Stimulated activated CD8-positive, alpha-beta memory T cell treated with anti-CD3 and anti-CD28 coated beads, Interleukin-7, amount 100 ng/mL, for 1 hour (primary cell): Measurements from ENCODE around the gene BIRC6.

ENCODE experiments used
- DNase-seq, 2 donors: peaks; one replicate each; pipeline ENCODE4 v3.0.0-alpha.2; 2020; ENCODE audit warnings: low read depth in 2 of 2

BIRC6 gene

DNA sequence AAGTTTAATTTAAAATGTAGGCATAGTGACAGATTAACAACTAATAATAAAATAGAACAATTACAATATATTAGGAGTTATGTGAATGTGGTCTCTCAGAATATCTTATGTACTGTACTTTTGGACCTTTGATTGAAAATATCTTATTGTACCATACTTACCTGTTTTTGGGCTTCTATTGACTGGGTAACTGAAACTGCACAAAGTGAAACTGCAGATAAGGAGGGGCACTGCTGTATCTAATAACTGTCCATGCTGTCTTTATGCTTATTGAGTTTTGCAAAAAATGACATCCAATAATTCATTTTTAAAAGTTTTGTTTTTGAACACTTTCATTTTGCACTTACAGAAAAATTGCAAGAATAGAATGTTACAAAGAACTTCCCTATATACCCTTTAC, 19.9 kb downstream of the BIRC6 start:
- DNase-seq: no peak

DNA sequence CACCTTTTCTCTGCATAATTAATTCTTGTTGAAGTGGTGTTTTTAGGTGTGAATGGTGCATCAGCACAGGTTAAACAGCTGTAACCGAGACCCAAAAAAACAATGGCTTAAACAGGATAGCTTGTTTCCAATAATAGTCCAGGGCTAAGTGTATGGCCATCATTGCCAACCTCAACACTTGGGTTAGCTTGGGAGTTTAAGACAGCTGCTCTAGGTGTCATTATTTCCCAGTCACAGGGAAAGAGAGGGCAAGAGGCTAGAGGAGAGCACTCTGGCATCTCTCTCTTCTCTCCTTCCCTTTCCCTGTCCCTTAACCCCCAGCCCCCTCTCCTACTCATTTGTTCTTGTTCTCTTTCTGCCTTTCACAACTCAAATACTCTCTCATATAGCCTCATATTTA, 21.1 kb downstream of the BIRC6 start:
- DNase-seq: no peak

DNA sequence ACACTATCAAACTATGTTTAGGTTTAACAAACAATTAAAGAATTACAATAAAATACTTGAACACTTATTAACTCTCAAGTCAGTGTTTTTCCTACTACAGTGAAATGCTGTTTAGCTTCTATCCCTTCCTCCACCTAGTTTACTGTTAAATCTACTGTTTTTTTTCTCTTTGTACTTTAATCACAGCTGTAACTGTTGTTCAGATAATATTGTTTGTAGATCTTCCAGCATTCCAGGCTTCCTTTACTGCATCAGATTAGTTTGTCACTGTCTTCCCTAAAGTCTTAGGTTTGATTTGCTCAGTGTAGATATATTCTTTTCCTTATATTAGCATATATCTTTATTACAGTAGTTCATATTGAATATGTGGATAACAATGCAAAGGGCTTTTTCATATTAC, 22.5 kb downstream of the BIRC6 start:
- no peak for DNase-seq

DNA sequence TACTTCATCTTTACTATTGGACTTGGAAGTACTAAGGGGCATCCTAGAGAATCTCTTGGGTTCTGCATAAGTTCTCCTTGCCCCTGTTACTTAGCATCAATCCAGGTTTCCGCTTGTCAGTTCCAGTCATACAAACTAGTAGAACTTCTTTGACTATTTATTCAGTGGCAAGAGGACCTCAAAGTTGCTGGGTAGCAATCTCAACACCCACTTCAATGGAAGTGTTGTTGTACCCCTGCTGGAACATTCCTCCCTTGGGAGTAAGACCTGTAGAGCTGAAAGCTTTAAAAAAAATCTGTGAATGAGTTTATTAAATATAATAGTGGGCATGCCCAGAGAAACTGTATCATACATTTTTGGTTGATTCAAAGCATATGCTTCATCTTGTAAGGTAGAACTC, 27.0 kb downstream of the BIRC6 start:
- no peak for DNase-seq

DNA sequence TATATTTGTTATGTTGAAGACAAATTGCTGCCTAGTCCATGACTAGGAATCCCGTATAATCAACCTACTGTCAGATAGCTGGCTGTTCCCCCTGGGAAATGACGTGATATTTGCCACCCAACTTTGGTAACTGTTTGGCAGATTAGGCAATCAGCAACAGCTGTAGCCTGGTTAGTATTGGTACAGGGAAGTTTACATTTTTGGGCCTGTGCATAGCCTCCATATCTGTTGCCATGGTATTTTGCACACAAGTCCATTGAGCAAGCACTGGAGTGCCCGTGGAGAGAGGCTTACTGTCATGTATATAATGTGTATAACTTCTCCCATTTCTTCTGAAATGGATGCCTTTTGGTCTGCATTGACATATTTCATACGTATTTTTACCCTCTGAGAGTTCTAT, 27.7 kb downstream of the BIRC6 start:
- no peak for DNase-seq

DNA sequence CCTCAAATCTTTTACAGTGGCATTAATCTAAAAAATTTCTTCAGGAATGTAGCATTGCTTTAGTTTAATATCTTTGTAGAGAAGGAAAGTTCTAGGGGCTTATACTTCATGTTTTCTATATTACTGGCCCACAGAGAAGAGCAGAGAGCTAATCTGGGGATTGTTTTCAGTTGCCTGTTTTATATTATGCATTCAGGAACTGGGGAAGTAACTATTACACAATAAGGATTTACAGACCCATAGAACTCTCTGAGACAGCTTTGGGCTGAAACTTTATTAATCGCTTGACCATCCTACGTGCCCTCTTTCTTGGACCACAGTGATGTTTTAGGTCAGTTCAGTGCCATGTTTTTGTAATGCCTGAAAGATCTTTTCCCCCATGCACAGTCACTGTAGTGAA, 29.9 kb downstream of the BIRC6 start:
- no peak for DNase-seq

DNA sequence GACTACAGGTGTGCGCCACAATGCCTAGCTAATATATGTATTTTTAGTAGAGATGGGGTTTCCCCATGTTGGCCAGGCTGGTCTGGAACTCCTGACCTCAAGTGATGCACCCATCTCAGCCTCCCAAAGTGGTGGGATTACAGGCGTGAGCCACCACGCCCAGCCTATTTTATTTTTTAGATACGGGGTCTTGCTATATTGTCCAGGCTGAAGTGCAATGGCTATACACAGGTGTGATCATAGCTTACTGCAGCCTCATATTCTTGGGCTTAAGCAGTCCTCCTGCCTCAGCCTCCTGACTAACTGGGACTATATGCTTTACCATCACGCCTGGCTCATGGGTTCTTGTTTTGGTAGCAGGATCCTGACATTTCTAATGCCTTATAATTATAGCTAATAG, 42.4 kb downstream of the BIRC6 start:
- DNase-seq: no peak

DNA sequence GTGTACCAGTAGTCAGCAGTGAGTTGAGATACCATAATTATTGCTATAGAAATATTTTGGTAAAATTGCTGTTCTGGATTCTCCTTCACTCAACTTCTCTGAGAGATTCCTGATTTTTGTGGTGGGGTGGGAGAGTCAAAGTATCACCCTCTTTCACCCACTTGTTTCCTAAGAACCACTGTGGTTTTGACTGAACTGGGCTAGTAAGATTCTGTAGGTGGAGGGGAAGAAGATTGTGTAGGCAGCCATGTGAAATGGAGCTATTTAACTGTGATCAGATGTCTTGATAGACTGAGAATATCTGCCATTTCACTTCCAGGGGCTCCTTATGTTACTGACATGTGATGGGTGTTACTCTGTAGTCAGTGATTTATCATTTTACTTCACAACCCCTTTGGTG, 45.3 kb downstream of the BIRC6 start:
- no peak for DNase-seq

DNA sequence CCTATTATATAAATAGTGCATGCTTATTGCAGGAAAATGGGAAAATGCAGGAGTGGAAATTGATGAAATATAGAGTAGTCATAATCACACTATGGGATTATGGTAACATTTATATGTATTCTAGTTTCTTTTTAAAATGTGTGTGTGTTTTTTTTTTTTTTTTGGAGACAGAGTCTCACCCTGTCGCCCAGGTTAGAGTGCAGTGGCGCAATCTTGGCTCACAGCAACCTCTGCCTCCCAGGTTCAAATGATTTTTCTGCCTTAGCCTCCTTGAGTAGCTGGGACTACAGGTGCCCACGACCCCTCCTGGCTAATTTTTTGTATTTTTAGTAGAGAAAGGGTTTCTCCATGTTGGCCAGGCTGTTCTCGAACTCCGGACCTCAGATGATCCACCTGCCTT, 47.0 kb downstream of the BIRC6 start:
- DNase-seq: no peak

DNA sequence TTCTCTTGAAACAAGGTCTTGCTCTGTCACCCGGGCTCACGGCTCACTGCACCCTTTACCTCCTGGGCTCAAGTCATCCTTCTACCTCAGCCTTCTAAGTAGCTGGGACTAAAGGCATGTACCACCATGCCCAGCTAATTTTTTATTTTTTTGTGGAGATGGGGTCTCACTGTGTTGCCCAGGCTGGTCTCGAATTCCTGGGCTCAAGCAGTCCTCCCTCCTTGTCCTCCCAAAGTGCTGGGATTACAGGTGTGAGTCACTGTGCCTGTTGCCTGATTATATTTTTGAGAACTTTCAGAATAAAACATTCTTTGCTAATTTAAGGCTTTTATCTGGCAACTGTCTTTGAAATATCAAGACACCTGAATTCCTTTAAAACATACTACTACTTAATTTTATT, 47.9 kb downstream of the BIRC6 start:
- no peak for DNase-seq

DNA sequence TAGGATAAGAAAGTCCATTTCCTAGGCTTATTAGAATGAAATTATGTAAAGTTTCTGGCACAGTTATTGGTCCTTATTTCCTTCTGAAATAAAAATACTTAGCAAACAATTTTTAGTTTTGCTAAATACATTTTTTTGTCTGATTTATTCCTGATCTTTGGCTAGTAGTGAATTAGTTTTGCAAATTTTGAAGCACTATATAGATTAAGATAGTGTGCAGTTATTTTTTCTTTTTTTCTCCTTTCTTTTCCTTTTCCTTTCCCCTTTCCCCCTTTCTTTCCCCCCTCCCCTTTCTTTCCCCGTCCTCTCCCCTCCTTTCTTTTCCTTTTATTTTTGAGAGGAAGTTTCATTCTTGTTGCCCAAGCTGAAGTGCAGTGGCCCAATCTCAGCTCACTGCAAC, 59.7 kb downstream of the BIRC6 start:
- no peak for DNase-seq

DNA sequence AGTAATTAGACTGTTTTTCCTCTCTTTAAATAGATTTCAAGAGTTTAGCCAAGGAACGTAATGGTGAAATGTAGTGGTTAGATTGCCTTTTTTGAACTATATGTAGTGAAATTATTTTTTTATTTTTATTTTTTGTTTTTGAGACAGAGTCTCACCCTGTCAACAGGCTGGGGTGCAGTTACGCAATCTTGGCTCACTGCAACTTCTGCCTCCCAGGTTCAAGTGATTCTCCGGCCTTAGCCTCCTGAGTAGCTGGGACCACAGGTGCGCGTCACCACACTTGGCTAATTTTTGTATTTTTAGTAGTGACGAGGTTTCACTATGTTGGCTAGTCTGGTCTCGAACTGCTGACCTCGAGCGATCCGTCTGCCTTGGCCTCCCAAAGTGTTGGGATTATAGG, 60.8 kb downstream of the BIRC6 start:
- no peak for DNase-seq

DNA sequence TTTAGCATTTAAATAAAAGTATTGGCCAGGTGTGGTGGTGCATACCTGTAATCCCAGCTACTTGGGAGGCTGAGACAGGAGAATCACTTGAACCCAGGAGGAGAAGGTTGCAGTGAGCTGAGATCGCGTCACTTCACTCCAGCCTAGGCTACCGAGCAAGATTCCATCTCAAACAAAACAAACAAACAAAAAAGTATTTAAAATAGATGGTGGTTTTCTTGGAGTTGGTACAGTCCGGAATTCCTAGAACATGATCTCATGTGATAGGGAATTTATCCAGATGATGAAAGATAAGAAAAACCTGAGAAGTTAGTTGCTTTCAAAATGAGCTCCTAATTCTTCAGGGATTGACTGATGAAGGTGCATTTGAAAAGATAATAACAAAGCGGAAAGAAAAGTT, 62.0 kb downstream of the BIRC6 start:
- DNase-seq: no peak

DNA sequence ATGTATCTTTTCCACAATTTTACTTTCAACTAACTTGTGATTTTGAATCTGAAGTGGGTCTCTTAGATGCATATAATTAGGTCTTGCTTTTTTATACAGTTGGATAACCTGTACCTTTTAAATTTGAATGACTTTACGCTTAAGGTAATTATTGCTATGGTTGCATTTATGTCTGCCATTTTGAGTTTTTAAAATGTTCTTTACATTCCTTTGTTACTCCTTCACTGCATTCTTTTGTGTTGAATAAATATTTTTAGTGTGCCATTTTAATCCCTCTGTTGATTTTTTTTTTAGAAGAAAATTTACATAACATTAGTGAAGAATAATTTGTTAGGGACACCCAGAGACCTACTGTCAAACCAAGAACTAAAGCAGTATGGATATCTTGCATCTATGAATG, 65.3 kb downstream of the BIRC6 start:
- no peak for DNase-seq

DNA sequence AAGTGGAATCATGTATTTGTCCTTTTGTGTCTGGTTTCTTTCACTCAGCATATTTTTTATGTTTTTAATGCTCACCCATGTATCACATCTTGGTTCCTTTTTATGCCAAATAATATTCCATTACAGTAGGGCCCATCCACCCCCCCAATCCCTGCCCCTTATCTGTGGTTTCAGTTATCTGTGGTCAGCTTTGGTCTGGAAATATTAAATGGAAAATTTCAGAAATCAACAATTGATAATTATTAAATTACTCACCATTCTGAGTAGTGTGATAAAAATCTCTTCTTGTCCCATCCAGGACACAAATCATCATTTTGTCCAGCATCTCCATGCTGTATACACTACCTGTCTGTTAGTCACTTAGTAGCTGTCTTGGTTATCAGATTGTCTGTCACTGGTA, 66.7 kb downstream of the BIRC6 start:
- DNase-seq: no peak

DNA sequence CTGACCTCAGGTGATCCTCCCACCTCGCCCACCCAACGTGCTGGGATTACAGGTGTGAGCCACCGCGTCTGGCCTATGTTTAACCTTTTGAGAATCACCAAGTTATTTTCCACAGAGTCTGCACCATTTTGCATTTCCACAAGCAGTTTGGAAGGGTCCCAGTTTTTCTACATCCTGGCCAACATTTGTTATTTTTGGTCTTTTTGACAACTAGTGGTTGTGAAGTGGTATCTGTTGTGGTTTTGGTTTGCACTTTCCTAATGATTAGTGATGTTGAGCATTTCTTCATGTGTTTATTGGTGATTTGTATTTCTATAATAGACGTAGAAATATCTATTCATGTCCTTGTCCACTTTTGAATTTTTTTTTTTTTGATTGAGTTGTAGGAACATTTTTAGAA, 67.9 kb downstream of the BIRC6 start:
- no peak for DNase-seq

DNA sequence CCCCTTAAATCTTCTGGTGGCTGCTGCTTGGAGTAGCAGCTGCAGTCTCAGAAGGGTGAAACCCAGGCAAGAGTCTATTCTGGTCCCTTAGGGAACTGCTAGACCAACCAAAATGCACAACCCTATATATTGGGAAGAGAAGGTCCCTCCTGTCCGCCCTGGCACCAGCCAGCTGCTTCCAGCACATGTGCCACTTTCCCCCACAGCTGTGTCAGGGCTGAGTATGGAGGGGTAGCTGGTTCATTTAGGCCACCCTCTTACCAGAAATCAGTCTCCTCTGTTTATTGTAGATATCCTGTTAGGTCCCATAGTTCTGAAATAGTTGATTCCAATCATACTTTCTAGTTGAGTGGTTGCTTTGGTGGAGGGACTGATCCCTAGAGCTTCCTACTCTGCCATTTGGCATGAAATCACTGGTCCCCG, 68.9 kb downstream of the BIRC6 start:
- DNase-seq: no peak

DNA sequence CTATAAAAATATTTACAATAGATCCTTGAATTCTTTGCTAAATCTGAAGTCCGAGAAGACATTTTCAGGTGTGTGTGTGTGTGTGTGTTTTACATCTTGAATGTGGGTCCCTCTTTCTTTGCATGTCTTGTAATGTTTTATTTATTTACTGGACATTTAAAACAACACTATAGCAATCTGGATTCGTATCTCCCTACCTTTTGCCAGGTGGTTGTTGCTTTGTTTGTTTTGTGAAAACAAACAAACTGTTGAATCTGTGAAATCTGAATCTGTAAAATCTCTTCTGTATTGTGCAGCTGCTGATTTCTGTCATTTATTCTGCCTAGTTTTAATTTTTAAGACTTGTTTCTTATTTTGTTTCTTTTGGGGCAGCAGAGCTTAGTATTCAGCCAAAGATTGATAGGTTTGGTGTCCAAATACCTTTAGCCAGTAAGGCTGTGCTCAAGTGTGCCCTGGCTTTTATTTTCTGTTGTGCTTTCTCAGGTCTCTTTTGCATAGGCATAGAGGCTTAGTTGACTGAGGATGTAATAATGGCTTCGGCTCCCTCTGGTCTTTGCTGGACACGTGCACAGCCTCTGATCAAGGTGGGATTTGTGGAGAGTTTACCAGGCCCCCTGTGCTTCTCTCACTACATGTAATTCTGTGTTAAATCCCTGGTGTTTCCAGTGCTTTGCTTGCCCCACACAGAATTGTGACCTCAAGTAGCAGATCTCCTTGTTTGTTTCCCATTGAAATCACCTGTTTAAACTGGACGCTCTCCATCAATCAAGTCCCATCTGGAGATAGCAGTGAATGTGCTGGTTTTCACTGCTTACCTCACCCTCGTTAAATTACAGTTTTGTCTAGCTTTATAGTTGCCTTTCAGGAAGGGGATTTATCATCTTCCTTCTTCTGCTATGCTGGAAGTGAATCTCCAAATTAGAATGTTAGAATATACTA, 71.1 kb downstream of the BIRC6 start:
- DNase-seq: no peak

DNA sequence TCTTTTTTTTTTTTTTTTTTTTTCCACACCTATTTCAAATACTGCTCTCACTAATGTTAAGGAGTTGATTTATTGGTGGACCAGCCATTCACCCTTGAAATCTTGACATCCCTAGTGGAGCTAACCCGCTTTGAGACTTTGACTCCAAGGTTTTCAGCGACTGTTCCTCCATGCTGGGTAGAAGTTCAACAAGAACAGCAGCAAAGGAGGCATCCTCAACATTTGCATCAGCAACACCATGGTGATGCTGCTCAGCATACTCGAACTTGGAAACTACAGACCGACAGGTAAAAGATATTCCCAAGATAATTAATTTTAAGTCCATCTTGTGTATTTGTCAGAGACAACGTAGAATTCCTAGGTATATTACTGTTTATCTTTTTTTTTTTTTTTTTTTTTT, 74.0 kb downstream of the BIRC6 start:
- DNase-seq: no peak

DNA sequence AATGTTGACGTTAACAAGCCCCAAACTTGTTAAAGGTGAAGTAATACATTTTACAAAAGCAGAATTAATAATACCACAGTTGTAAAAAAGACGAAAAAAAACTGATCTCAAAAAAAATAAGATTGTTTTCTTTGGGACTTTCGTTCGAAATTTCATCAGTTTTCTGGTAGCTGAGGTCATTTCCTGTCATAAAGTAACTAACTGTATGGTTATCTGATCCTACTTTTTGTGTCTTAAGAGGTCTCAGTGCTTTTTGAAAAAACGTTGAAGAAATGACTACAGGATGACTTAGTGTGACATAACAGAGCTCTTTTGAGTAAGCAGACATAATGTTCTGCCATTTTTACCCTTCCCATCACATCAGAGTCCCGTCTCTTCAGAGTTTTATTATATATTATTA, 79.3 kb downstream of the BIRC6 start:
- no peak for DNase-seq

DNA sequence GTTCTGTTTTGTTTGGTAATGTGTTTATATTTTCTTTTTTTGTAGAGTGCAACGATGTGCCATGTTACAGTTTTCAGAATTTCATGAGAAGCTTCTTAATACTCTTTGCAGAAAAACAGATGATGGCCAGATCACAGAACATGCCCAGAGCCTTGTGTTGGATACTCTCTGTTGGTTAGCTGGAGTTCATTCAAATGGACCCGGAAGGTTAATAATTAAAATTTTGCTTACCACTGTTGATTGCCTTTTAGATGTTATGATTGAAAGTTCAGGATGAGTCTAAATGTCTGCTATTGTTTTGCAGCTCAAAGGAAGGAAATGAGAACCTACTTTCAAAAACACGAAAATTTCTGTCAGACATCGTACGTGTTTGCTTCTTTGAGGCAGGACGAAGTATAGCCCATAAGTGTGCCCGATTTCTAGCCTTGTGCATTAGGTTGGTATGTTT, 85.2 kb downstream of the BIRC6 start:
- no peak for DNase-seq

DNA sequence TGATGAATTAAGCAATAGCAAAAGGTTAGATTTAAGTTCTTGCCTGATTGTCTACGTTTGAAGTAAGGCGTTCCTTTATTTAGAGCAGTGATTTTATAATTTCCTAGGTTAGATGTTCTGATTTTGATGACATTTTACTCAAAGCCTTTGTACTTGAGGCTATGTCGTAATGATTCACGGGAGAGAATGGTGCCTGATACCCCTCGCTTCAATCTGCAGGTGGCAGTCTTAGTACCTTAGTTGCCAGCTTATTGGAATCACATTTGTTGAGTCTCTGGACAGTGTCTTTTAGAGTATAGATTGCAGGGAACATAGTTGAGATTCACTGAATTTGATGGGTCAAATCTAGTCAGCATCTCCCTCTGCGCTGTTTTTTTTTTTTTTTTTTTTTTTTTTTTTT, 89.5 kb downstream of the BIRC6 start:
- no peak for DNase-seq

DNA sequence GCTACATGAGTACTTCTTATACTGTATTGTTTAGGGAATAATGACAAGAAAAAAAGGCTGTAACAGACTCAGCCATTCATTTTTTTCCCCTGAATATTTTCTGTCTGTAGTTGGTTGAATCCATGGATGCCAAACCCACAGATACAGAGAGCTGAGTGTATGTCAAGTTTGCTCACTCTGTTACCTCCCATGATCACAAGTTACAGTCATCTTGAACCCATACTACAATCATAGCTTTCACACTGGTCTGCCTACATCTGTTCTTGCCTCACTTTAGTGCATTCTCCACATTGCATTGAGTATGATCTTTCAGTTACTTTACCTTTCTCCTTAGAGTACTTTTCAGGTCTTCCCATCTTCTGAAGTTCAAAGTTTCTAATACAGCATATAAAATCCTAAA, 94.0 kb downstream of the BIRC6 start:
- no peak for DNase-seq
